GM23248 (cell line): ENCODE measurements around the gene RAB17. TPM values are rescaled to one million over a fixed set of nuclear protein-coding genes. Genes with fewer than 3 reads are reported as not detected.

Experiments
- DNase-seq: peaks from one replicate; pipeline ENCODE4 v3.0.0-alpha.2; 2015
- H2AFZ ChIP-seq: fragments of 200-600 bp; sonication (generic); 2 replicates; pipeline ENCODE4 v1.6.1; 2016; ENCODE audit warnings: antibody characterized with exemption
- H3F3A ChIP-seq: fragments of 200-600 bp; sonication (generic); 2 replicates; pipeline ENCODE4 v1.6.1; 2016; ENCODE audit warnings: mild to moderate bottlenecking, antibody characterized with exemption, mixed run types; ENCODE audit not compliant: insufficient read depth
- H3K27ac ChIP-seq: fragments of 200-600 bp; sonication (generic); 2 replicates; pipeline ENCODE4 v1.5.1; 2016; ENCODE audit warnings: mild to moderate bottlenecking
- H3K27me3 ChIP-seq: fragments of 200-600 bp; sonication (generic); replicated peaks from 2 replicates; pipeline ENCODE4 v1.6.1; 2016; ENCODE audit warnings: mild to moderate bottlenecking; ENCODE audit not compliant: insufficient read depth
- H3K36me3 ChIP-seq: fragments of 200-600 bp; sonication (generic); 2 replicates; pipeline ENCODE4 v1.6.1; 2016; ENCODE audit warnings: low read depth, mild to moderate bottlenecking
- H3K4me1 ChIP-seq: fragments of 200-600 bp; sonication (generic); 2 replicates; pipeline ENCODE4 v1.6.1; 2016; ENCODE audit warnings: mild to moderate bottlenecking; ENCODE audit not compliant: insufficient read depth
- H3K4me2 ChIP-seq: fragments of 200-600 bp; sonication (generic); one replicate; pipeline ENCODE4 v1.6.1; 2016; ENCODE audit warnings: mild to moderate bottlenecking; ENCODE audit not compliant: unreplicated experiment
- H3K4me3 ChIP-seq: fragments of 200-600 bp; sonication (generic); 2 replicates; pipeline ENCODE4 v1.5.1; 2016; ENCODE audit warnings: mild to moderate bottlenecking
- H3K79me2 ChIP-seq: fragments of 200-600 bp; sonication (generic); 2 replicates; pipeline ENCODE4 v1.6.1; 2016; ENCODE audit warnings: mild to moderate bottlenecking; ENCODE audit not compliant: insufficient read depth
- H3K9ac ChIP-seq: fragments of 200-600 bp; sonication (generic); 2 replicates; pipeline ENCODE4 v1.6.1; 2016; ENCODE audit warnings: mild to moderate bottlenecking
- H3K9me2 ChIP-seq: fragments of 200-600 bp; sonication (generic); 2 replicates; pipeline ENCODE4 v1.6.1; 2016; ENCODE audit warnings: mixed run types, mild to moderate bottlenecking, moderate library complexity; ENCODE audit not compliant: insufficient read depth
- H3K9me3 ChIP-seq: fragments of 200-600 bp; sonication (generic); one replicate; pipeline ENCODE4 v1.6.1; 2017; ENCODE audit warnings: low read depth
- H4K20me1 ChIP-seq: fragments of 200-600 bp; sonication (generic); 2 replicates; pipeline ENCODE4 v1.6.0; 2016; ENCODE audit not compliant: insufficient read depth
- EZH2 ChIP-seq: fragments of 200-600 bp; sonication (generic); IDR thresholded peaks from 2 replicates; pipeline ENCODE4 v1.6.1; 2018; ENCODE audit warnings: antibody characterized with exemption, mild to moderate bottlenecking; ENCODE audit not compliant: insufficient read depth, poor library complexity, severe bottlenecking
- EZH2phosphoT487 ChIP-seq: fragments of 200-600 bp; sonication (generic); IDR thresholded peaks from 2 replicates; pipeline ENCODE4 v1.6.1; 2018; ENCODE audit warnings: antibody characterized with exemption, moderate library complexity, mild to moderate bottlenecking, low read depth; ENCODE audit not compliant: insufficient read depth
- WGBS, 2 experiments: methylation state at CpG; one replicate each; pipeline ENCODE4 v1.1.6; 2015 to 2017; ENCODE audit warnings: low lambda C conversion rate in 2 of 2, low coverage in 1 of 2; ENCODE audit errors: missing lambda C conversion rate in 2 of 2; 5-methylcytosine and 5-hydroxymethylcytosine counted together
- in situ Hi-C: fragments of 300-500 bp; cut with MboI; formaldehyde crosslinking; loops from 2 replicates; pipeline ENCODE4 v1.15.0; 2020
- polyA plus RNA-seq: library from polyadenylated mRNA; unstranded; fragments of >200 nt; fragmentation: Nextera tagmentation; extraction: Ambion mirVana; gene quantifications from 2 replicates; pipeline ENCODE4 v1.2.1, GENCODE V29; 2016
- total RNA-seq: library from RNA; depleted of rRNA; stranded (reverse); fragments of >200 nt; shearing (Covaris generic); gene quantifications from 2 replicates; pipeline ENCODE4 v1.2.3, GENCODE V29; 2014

The RAB17 gene
- total and polyA plus RNA-seq, 2 experiments from 2014 or later: 1.7 TPM; not detected in 1

DNA sequence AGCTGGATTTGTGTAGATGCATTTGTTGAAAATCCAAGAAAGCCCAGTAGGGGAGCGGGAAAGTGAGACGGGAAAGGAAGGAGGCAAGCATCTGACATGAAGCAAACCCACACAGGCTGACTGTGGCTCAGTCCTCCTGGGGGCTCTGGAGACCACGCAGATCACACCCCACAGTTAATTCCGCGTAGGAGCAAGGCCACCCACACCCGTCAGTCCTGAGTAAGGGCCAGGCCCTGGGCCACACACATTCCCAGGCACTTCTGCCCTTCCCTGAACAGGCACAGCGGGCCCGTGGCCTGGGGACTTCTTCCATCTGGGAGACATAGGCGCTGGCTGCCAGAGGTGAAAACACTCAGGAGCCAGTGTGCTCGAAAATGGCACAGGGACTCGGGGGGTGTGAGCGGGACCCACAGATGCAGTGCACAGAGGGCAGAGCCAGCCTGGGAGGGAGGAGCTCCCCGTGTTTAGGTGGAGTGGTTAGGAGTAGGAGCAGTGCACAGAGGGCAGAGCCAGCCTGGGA is 43.6 kb downstream of the RAB17 start:
- TF ChIP-seq EZH2phosphoT487: no peak
- TF ChIP-seq EZH2: no peak
- Histone ChIP-seq H2AFZ (no peak overlapping the region), H3K9ac (no peak overlapping the region), H4K20me1 (no peaks in the 10 kb centered on the region), H3K9me2 (no peaks in the 10 kb centered on the region), H3K36me3 (no peaks in the 10 kb centered on the region), H3F3A (no peaks in the 10 kb centered on the region), H3K4me1 (no peaks in the 10 kb centered on the region), H3K4me2 (no peak overlapping the region), H3K4me3 (no peak overlapping the region), H3K9me3 (no peaks in the 10 kb centered on the region), H3K79me2 (no peaks in the 10 kb centered on the region), H3K27me3 (no peaks in the 10 kb centered on the region), H3K27ac (no peak overlapping the region)
- no peak for DNase-seq
- in situ Hi-C loops: no loop called here
- WGBS, 2 experiments: 76 to 83% methylated on average over 13 of the region's 13 CpGs

DNA sequence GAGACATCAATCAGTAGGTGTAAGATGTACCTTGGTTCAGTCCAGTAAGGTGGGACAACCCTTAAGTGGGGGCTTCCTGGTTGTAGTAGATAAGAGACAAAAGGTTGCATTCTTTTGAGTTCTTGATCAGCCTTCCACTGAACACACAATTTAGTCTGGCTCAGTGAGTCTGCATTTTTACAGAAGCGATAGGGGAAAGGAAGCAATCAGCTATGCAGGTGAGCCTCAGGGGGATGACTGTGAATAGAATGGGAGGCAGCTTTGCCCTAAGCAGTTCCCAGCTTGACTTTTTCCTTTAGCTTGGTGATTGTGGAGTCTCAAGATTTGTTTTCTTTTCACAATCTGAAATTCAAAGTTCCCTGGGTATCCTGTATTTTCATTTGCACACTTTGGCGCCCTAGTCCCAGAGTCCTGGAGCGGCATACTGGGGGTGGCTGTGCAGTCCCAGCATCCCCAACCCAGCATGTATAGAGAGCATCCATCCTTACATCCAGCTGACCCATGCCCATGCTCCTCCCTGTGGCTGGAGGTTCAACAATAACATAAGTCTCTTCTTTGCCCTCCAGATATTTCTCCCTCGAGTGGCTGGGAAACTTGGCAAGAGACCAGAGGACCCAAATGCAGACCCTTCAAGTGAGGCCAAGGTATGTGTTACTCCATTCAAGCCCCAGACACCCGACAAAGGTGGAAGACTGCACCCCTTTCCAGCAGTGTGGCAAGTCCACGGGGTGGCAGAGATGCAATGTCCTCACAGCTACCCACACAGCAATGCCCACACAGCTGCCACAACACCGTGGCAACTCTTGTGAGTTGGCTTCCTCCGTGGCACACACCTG is 44.3 kb downstream of the RAB17 start:
- Histone ChIP-seq H3K4me2 (no peak overlapping the region), H3F3A (no peaks in the 10 kb centered on the region), H4K20me1 (no peaks in the 10 kb centered on the region), H3K27me3 (no peaks in the 10 kb centered on the region), H3K9me2 (no peaks in the 10 kb centered on the region), H3K9me3 (no peaks in the 10 kb centered on the region), H3K36me3 (no peaks in the 10 kb centered on the region), H3K9ac (no peak overlapping the region), H3K27ac (no peak overlapping the region), H3K4me3 (no peak overlapping the region), H2AFZ (no peak overlapping the region), H3K4me1 (no peaks in the 10 kb centered on the region), H3K79me2 (no peaks in the 10 kb centered on the region)
- 80 to 88% methylated on average over 8 of the region's 8 CpGs for WGBS, 2 experiments
- TF ChIP-seq EZH2 (no peak), EZH2phosphoT487 (no peak)
- no peak for DNase-seq
- in situ Hi-C loops: no loop called here

- Histone ChIP-seq H3K36me3 (no peaks in the 10 kb centered on the region), H3K9ac (no peak overlapping the region), H3K4me3 (no peak overlapping the region), H3K4me2 (no peak overlapping the region), H3K9me3 (no peaks in the 10 kb centered on the region), H2AFZ (no peak overlapping the region), H3K79me2 (no peaks in the 10 kb centered on the region), H3K4me1 (0 out of 2 replicates have a peak, but pooled peaks cover 5% of the 10 kb centered on the region), H4K20me1 (no peaks in the 10 kb centered on the region), H3K27ac (no peak overlapping the region), H3F3A (no peaks in the 10 kb centered on the region), H3K9me2 (no peaks in the 10 kb centered on the region), H3K27me3 (no peaks in the 10 kb centered on the region)
- DNase-seq: no peak
- in situ Hi-C loops: no loop called here
- TF ChIP-seq EZH2 (no peak), EZH2phosphoT487 (no peak)
- WGBS, 2 experiments: 94% methylated on average over 15 to 18 of the region's 18 CpGs
These were observed 48.4 kb downstream of the RAB17 start for GRCh38 chr2:237542001-237542704.

DNA sequence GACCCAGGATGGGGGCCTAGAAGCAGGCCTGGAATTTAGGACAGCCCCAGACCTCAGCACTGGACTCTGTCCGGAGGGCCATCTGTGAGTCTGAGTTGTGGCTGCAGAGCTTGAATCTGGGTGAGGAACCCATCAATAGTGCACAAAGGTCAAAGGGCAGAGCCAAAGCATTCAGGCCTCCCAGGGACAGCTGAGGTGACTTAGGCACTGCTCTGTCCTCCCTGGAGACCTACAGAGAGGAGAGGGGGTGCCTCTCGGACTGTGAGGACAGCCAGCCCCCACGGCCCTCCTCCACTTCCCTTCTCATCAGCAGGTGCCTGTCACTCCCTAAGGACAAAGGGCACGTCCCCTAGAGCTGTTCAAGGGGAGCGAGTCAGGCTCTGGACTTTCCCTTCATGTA is 49.3 kb downstream of the RAB17 start:
- 0 out of 2 replicates have a peak, but pooled peaks cover 5% of the 10 kb centered on the region for H3K4me1 ChIP-seq
- 73 to 90% methylated on average over 5 of the region's 5 CpGs for WGBS, 2 experiments
- H3K27me3 ChIP-seq: no peaks in the 10 kb centered on the region
- TF ChIP-seq EZH2 (no peak), EZH2phosphoT487 (no peak)
- H3K4me2 ChIP-seq: no peak overlapping the region
- no peak overlapping the region for H3K27ac ChIP-seq
- in situ Hi-C loops: no loop called here
- no peak overlapping the region for H2AFZ ChIP-seq
- no peaks in the 10 kb centered on the region for H3K9me2 ChIP-seq
- H3F3A ChIP-seq: no peaks in the 10 kb centered on the region
- H4K20me1 ChIP-seq: no peaks in the 10 kb centered on the region
- H3K9ac ChIP-seq: no peak overlapping the region
- no peak for DNase-seq
- H3K79me2 ChIP-seq: no peaks in the 10 kb centered on the region
- H3K36me3 ChIP-seq: no peaks in the 10 kb centered on the region
- no peak overlapping the region for H3K4me3 ChIP-seq
- no peaks in the 10 kb centered on the region for H3K9me3 ChIP-seq
